ENCODE results near the gene FSTL3.

DNA sequence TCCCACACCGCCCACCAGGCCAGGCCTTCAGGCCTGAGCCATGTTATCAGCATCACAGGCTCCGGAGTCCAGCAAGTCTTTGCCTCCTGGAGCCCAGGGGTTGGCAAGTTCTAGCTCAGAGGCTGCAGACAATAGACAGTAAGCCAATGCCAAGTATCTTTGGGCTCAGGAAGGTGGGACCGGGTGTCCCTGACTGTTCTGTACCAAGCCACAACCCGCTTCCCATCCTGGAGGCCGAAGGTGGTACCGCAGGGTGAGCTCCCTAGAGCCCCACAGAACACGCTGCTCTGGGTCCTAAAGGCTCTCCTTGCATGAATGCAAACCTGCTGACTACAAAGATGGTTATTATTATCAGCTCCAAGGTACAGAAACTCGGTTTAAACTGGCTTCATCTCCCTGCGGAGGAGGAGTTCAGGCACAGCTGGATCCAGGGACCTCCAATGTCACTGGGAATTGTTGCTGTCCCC lies 5.5 kb upstream of the FSTL3 start:
- TF ChIP-seq, protein P1, sequence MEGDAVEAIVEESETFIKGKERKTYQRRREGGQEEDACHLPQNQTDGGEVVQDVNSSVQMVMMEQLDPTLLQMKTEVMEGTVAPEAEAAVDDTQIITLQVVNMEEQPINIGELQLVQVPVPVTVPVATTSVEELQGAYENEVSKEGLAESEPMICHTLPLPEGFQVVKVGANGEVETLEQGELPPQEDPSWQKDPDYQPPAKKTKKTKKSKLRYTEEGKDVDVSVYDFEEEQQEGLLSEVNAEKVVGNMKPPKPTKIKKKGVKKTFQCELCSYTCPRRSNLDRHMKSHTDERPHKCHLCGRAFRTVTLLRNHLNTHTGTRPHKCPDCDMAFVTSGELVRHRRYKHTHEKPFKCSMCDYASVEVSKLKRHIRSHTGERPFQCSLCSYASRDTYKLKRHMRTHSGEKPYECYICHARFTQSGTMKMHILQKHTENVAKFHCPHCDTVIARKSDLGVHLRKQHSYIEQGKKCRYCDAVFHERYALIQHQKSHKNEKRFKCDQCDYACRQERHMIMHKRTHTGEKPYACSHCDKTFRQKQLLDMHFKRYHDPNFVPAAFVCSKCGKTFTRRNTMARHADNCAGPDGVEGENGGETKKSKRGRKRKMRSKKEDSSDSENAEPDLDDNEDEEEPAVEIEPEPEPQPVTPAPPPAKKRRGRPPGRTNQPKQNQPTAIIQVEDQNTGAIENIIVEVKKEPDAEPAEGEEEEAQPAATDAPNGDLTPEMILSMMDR (conservative IDR thresholded peaks at IDR 0.05; ENCODE audit: low read length): no peak
- no peak for TF ChIP-seq EZH2phosphoT487 (IDR thresholded peaks at IDR 0.05; ENCODE audit: borderline replicate concordance, low read depth, low read length)

All from OCI-LY7 (cell line).